Right renal pelvis (tissue), 4 donors: ENCODE results near the gene GNG2. TPM values are rescaled to one million over a fixed set of nuclear protein-coding genes. Genes with fewer than 3 reads are reported as not detected.

Source experiments
- DNase-seq, 4 donors: peaks; one replicate each; pipeline ENCODE4 v3.0.0-alpha.2; 2013; ENCODE audit warnings: low read depth in 4 of 4, low spot score in 3 of 4, missing footprints in 1 of 4
- polyA plus RNA-seq, 4 donors: library from polyadenylated mRNA; unstranded; fragments of 120-200 nt; gene quantifications; one replicate each; pipeline ENCODE4 v1.2.1, GENCODE V29; 2013; ENCODE audit not compliant: insufficient read length in 4 of 4

Gene GNG2
- polyA plus RNA-seq, 4 donors = 65.0 to 92.0 (median 87.2) TPM

DNA sequence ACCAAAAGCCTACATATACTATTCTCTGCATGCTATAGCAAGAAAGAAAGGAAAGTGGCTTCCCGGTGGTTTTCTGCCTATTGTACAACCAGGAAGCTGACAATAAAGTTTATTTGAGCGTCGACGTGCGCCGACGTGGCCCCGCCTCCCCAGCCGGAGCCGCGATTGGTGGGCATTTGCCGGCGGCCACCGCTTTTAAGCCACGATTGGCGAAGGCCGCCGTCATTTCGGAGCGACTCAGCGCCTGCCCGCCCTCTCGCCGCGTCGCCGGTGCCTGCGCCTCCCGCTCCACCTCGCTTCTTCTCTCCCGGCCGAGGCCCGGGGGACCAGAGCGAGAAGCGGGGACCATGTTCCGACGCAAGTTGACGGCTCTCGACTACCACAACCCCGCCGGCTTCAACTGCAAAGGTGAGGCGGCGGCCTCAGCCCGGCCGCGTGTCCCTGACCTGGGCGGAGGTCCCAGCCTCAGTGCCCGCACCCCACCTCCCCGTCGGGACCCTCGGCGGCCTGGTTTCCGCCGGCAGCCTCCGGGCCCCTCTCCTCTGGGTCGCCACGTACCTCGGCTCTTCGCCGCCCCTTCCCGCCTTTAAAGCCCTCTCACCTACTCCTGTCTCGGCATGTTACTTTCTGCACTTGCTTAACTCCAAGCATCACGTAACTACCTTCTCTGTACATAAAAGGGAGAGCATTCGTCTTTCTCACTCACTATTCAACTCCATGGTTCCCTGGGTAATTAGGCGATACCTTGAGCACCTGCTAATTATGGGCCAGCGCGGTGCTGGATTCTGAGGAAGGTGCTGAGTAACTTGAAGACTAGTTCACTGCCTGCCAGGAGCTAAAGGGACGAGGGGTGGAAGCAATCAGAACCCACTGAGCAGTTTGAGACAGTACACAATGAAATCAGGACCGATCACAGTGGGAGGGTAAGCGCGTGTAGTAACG, 129.2 kb downstream of the GNG2 start, which contains the start of gene RTRAF:
Gene RTRAF (plus strand): TSS at position 254 of the 942 bp plus-strand sequence. CDS start 94 bp downstream, at position 348.
- peak; percentile 83 to 87 (median 85) for DNase-seq

GRCh38 chr14:51990488-51990887, 130.1 kb downstream of the GNG2 start:
- no peak for DNase-seq

- DNase-seq = no peak
These were observed 133.0 kb downstream of the GNG2 start for GRCh38 chr14:51993285-51993920.

GRCh38 chr14:51996148-51996746, 135.8 kb downstream of the GNG2 start:
- no peak for DNase-seq

DNA sequence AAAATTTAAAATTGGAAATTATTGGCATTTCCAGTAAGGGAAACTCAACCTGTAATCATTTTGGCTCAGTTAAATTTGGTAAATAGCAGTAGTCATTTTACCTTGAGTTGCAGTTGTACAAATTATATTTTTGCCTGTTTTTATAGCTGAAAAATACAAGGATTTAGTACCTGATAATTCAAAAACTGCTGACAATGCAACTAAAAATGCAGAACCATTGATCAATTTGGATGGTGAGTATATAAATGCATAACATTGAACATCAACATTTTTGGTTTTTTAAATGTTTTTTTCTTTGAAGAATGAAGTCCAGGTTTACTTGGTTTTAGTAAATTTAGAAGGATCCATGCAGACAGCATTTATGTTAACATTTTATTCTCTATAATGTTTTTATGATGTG, 137.9 kb downstream of the GNG2 start:
- DNase-seq = no peak

DNA sequence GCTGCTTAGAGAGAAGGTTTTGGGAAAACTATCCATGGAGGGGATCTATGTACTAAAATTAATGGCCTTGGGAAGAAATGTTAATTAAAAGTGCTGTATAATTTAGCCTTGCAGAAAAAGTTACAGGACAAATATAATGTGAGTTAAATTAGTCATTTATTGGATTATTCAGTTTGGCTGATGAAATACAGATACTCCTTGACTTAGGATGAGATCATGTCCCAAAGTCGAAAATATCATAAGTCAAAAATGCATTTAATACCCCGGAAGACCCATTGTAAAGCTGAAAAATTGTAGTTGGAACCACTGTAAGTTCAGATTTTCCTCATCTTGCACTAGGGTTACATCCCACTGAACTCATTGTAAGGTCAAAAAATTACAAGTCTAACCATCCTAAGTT, 138.7 kb downstream of the GNG2 start:
- no peak for DNase-seq

DNA sequence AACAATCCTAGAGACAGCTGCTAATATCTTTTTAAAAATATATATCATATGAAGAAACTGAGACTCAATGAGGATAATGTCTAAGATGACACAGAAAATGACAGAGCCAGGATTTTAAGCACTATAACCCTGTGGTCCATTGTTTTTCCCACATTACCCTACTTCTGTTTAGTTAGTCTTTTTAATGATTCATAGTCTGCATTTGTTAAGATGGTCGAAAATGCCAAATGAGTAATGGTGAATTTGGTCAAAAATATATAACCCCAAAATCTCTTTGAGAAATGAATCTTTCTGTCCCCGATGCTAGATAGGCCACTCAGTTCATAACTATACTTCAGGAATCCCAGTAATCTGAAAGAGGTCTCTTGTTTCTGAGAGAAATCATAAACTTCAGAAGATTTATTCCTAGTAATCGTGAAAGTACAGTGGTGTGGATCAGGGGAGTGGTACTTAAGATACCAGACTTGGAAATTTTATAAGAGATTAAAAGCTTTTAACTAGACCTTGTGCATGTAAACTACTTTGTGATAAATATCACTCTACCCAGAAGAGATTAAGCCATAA, 139.7 kb downstream of the GNG2 start:
- DNase-seq = no peak

DNA sequence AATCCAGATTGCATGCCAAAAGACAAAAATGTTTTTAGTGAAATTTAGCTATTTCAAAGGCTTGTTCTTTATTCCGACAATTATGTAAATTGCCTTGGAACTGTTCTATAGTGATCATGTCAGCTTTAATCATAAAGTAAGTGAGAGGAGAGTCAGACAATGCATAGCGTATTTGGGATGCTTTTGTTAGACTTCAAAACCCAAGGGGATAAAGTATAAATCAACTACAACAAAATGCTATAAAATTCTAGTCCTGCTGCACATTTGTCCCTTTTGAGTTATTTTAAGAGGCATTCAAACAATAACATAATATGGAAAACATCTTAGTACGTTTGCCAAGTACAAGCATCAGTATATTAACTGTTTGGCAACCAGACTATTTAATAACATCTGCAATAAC, 140.3 kb downstream of the GNG2 start:
- no peak for DNase-seq

- DNase-seq = no peak
These were observed 142.1 kb downstream of the GNG2 start for GRCh38 chr14:52002542-52002941.

DNA sequence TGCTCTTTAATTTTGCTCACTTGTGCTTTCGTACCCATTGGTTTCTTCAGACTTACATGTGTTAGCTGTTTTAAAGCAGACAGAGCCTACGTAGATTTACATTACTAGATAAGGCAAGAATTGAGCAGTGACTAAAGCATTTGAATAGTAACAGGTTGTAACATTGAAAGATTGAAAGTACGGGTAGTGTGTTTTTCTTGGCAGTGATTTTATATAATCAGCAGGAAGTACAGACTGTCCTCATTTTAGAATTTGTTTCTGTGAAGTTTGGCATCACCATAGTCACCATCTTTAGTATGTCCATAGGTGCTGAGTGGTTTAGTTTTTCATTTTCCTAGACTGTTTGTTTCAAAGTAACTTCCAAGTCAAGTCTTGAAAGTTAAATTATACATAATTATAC, 142.9 kb downstream of the GNG2 start:
- DNase-seq = no peak

DNA sequence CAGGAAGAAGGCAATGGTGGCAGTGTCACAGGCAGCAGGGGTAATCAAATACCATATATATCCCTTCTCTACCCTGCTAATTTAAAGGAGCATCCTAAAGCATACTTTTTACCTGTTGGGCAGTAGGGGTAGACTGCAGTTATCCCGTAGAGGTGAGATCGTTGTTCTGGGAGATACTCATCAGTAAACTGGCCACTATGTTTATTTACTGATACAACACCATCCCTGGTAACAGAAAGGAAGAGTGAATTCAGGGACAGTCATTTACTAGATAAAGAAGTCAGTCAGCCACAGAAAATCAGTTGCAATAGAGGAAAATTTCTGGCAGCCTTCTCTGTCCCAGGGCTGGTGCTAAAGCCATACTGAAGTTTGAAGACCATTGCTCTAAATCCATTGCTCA, 145.2 kb downstream of the GNG2 start:
- no peak for DNase-seq

DNA sequence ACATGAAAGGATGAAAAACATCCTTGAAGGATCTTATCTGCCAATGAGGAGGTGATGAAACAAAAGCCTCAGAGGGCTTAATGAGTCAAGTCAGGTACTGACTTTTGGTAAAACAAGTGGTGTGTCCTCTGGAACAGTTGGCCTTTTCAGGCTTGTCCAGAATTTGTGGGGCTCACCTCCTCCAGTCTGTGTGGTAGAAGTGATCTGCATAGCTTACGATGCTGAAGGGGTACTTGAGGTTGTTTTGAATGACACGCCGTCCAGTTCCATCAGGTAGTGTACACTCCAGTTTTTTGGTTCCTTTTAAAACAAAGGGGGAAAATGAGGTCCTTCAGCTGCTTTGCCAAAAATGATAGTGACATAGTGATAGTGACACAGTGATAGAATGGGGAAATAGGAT, 145.9 kb downstream of the GNG2 start:
- no peak for DNase-seq

DNA sequence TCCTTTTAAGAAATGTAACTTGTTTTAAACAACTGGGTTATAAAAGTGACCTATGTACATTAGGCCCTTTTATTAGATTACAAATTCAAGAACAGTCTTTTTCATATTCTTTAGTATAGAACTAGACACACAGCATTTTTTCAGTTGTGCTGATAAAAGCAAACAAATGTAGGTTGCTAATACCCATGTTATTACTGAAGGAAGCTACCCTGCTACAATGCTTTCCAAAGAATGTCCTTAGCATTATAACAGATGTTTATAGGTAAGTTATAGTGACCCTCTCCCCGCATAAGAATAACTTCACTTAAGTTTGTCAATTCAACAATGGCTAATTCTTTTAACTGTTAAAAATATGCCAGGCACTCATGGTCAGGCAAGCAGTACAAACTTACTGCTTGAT, 146.8 kb downstream of the GNG2 start:
- no peak for DNase-seq

- DNase-seq = no peak
These were observed 147.2 kb downstream of the GNG2 start for GRCh38 chr14:52007637-52008036.

GRCh38 chr14:52008136-52008535, 147.7 kb downstream of the GNG2 start:
- DNase-seq = no peak

GRCh38 chr14:52010173-52010693, 149.8 kb downstream of the GNG2 start:
- no peak for DNase-seq

- DNase-seq = no peak
These were observed 151.1 kb downstream of the GNG2 start for GRCh38 chr14:52011523-52011922.

GRCh38 chr14:52012635-52013034, 152.2 kb downstream of the GNG2 start:
- DNase-seq = no peak

GRCh38 chr14:52013984-52014600, 153.7 kb downstream of the GNG2 start:
- no peak for DNase-seq

GRCh38 chr14:52014601-52015267, 154.3 kb downstream of the GNG2 start:
- no peak for DNase-seq
